K562 treated with DMSO at 1 percent for 48 hours (cell line): ENCODE measurements around the gene NPHS1. TPM values are rescaled to one million over a fixed set of nuclear protein-coding genes. Genes with fewer than 3 reads are reported as not detected.

Experiments
- total RNA-seq: library from RNA; unstranded; fragments of 300-600 nt; gene quantifications from 2 replicates; pipeline ENCODE4 v1.2.3, GENCODE V29; 2022; ENCODE audit warnings: low replicate concordance; ENCODE audit errors: extremely low read depth

NPHS1 gene, protein sequence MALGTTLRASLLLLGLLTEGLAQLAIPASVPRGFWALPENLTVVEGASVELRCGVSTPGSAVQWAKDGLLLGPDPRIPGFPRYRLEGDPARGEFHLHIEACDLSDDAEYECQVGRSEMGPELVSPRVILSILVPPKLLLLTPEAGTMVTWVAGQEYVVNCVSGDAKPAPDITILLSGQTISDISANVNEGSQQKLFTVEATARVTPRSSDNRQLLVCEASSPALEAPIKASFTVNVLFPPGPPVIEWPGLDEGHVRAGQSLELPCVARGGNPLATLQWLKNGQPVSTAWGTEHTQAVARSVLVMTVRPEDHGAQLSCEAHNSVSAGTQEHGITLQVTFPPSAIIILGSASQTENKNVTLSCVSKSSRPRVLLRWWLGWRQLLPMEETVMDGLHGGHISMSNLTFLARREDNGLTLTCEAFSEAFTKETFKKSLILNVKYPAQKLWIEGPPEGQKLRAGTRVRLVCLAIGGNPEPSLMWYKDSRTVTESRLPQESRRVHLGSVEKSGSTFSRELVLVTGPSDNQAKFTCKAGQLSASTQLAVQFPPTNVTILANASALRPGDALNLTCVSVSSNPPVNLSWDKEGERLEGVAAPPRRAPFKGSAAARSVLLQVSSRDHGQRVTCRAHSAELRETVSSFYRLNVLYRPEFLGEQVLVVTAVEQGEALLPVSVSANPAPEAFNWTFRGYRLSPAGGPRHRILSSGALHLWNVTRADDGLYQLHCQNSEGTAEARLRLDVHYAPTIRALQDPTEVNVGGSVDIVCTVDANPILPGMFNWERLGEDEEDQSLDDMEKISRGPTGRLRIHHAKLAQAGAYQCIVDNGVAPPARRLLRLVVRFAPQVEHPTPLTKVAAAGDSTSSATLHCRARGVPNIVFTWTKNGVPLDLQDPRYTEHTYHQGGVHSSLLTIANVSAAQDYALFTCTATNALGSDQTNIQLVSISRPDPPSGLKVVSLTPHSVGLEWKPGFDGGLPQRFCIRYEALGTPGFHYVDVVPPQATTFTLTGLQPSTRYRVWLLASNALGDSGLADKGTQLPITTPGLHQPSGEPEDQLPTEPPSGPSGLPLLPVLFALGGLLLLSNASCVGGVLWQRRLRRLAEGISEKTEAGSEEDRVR (N-terminal part only)
- not detected in 2 replicates for total RNA-seq

DNA sequence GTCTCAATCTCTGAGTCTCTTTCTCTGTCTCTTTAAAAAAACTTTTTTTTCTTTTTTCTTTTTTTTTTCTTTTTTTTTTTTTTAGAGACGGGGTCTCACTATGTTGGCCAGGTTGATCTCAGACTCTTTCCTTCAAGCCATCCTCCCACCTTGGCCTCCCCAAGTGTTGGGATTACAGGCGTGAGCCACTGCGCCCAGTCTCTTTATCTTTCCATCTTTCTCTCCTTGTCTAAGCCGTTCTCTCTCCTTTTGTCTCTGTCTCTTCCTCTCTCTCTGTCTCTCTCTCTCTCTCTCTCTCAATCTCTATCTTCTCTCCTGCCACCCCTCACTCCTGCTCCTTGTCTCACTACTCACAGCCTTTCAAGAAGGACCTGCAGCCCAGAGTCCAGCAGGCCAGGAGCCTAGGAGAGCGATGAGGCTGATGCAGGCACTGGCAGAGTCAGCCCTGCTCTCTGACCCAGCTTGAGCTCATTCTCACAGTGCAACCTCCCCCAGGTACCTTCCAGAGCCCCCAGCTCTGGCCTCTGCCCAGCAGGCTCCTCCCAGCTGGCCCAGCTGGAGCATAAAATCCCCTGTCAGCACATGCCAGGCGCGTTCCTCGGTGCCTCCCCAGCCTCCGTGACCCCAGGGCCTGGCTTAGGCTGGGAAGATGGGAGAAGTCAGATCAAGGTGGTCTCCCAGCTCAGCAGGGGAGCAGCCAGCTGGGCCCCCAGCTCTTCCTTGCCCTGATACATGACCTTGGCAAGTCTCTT is at the start of gene NPHS1:
TSS of gene NPHS1 (minus strand) at position 476 of the 752 bp plus-strand sequence. CDS start 667 bp downstream, outside the sequence.

DNA sequence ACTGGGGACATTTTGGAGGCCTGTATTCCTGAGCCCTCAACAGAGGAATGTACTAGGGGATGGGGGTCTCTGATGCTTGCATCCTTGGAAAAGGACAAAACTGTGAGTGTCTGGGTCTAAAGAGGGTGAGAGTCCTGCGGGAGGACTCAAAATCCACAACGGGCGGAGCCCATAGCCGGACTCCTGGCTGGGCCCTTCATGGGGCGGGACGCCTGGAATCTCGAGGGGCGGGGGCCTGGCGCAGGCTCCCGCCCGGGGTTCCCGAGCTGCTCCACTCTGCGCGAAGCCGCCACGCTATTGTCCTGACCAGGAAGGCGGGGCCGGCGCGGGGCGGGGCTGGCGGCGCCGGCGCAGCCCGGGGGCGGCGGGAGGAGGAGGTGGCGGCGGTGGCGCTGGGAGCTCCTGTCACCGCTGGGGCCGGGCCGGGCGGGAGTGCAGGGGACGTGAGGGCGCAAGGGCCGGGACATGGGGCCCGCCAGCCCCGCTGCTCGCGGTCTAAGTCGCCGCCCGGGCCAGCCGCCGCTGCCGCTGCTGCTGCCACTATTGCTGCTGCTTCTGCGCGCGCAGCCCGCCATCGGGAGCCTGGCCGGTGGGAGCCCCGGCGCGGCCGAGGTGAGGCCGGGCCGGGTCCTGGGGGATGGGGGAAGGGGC is 16.0 kb upstream of the NPHS1 start, which contains the start of gene APLP1:
TSS of gene APLP1 (plus strand) at position 403 of the 651 bp plus-strand sequence. CDS start at position 466, 63 bp downstream.

DNA sequence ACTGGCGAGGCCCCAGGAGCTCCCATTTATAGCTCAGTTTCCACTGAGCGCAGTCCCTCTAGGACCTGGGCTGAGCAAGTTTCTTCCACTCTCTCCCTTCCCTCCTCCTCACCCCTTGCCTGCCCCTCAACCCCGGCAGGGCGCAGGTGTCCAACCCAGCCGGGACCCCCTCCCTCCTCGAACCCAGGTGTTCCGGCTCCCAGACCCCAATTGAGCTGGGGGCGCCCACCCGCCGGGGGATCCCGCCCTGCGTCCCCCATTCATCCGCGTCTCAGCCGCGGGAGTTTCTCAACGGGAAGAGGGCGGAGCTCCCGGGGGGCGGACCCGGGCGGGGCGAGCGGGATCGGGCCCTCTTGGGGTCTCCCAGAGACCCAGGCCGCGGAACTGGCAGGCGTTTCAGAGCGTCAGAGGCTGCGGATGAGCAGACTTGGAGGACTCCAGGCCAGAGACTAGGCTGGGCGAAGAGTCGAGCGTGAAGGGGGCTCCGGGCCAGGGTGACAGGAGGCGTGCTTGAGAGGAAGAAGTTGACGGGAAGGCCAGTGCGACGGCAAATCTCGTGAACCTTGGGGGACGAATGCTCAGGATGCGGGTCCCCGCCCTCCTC is 4.3 kb upstream of the NPHS1 start, which contains the start of gene KIRREL2:
TSS of gene KIRREL2 (plus strand) at position 366 of the 604 bp plus-strand sequence. CDS start at position 575, 209 bp downstream.

GRCh38 chr19:35812220-35813042 is 39.9 kb downstream of the NPHS1 start, which contains the start of gene PRODH2:
TSS of gene PRODH2 (minus strand) at chr19:35812845. CDS start at chr19:35812805, 40 bp downstream.

Other genes with a start within 250 kb of the NPHS1 start
- not detected in 2 replicates for gene HAUS5, start 239.8 kb downstream of the NPHS1 start, total RNA-seq
- not detected in 2 replicates for gene RBM42, start 223.5 kb downstream of the NPHS1 start, total RNA-seq
- not detected in 2 replicates for gene ETV2, start 210.8 kb downstream of the NPHS1 start, total RNA-seq
- not detected in 2 replicates for gene COX6B1, start 204.2 kb downstream of the NPHS1 start, total RNA-seq
- not detected in 2 replicates for gene UPK1A, start 186.0 kb downstream of the NPHS1 start, total RNA-seq
- not detected in 2 replicates for gene ZBTB32, start 147.9 kb downstream of the NPHS1 start, total RNA-seq
- gene KMT2B, start 134.5 kb downstream of the NPHS1 start, total RNA-seq = 67.8 TPM in 1 of 2 replicates, not detected in the other
- gene IGFLR1, start 110.1 kb downstream of the NPHS1 start, total RNA-seq = not detected in 2 replicates
- gene U2AF1L4, start 107.1 kb downstream of the NPHS1 start, total RNA-seq = not detected in 2 replicates
- gene PSENEN, start 106.9 kb downstream of the NPHS1 start, total RNA-seq = not detected in 2 replicates
- not detected in 2 replicates for gene LIN37, start 103.9 kb downstream of the NPHS1 start, total RNA-seq
- not detected in 2 replicates for gene HSPB6, start 95.5 kb downstream of the NPHS1 start, total RNA-seq
- gene PROSER3, start 94.3 kb downstream of the NPHS1 start, total RNA-seq = not detected in 2 replicates
- gene ARHGAP33, start 76.9 kb downstream of the NPHS1 start, total RNA-seq = not detected in 2 replicates
- not detected in 2 replicates for gene PRODH2, start 39.7 kb downstream of the NPHS1 start, total RNA-seq
- gene KIRREL2, start 4.4 kb upstream of the NPHS1 start, total RNA-seq = not detected in 2 replicates
- gene APLP1, start 16.1 kb upstream of the NPHS1 start, total RNA-seq = not detected in 2 replicates
- gene NFKBID, start 48.0 kb upstream of the NPHS1 start, total RNA-seq = not detected in 2 replicates
- gene HCST, start 50.0 kb upstream of the NPHS1 start, total RNA-seq = not detected in 2 replicates
- gene TYROBP, start 55.8 kb upstream of the NPHS1 start, total RNA-seq = not detected in 2 replicates
- gene LRFN3, start 83.9 kb upstream of the NPHS1 start, total RNA-seq = not detected in 2 replicates
- gene SDHAF1, start 142.7 kb upstream of the NPHS1 start, total RNA-seq = not detected in 2 replicates
- not detected in 2 replicates for gene SYNE4, start 156.3 kb upstream of the NPHS1 start, total RNA-seq
- not detected in 2 replicates for gene ALKBH6, start 161.7 kb upstream of the NPHS1 start, total RNA-seq
- not detected in 2 replicates for gene CLIP3, start 180.4 kb upstream of the NPHS1 start, total RNA-seq
- not detected in 2 replicates for gene THAP8, start 201.8 kb upstream of the NPHS1 start, total RNA-seq
- gene WDR62, start 202.4 kb upstream of the NPHS1 start, total RNA-seq = not detected in 2 replicates